ENCODE data around the gene CRTAC1. TPM values are rescaled to one million over a fixed set of nuclear protein-coding genes. Genes with fewer than 3 reads are reported as not detected.

CRTAC1 gene
- total and polyA plus RNA-seq, 2 experiments from 2014 or later, result 0.47 to 1.2 TPM

GRCh38 chr10:97867220-97867800 is 163.1 kb downstream of the CRTAC1 start:
- Histone ChIP-seq H3K4me3 (no peak overlapping the region), H4K20me1 (replicated peaks; ENCODE audit: insufficient read depth) (no peaks in the 10 kb centered on the region), H3K9me2 (ENCODE audit: insufficient read depth) (no peaks in the 10 kb centered on the region), H3K4me1 (ENCODE audit: insufficient read depth) (peaks cover 32% of the 10 kb centered on the region), H3K36me3 (ENCODE audit: insufficient read depth) (no peaks in the 10 kb centered on the region), H3F3A (replicated peaks; ENCODE audit: low read depth) (no peaks in the 10 kb centered on the region), H3K27me3 (ENCODE audit: insufficient read depth) (no peaks in the 10 kb centered on the region), H2AFZ (no peak overlapping the region), H3K79me2 (replicated peaks; ENCODE audit: insufficient read depth) (no peaks in the 10 kb centered on the region), H3K4me2 (no peak overlapping the region), H3K27ac (ENCODE audit: low read depth) (no peak overlapping the region)
- ATAC-seq (no peak), DNase-seq (ENCODE audit: low spot score) (no peak)
- no peak for TF ChIP-seq JUNB (IDR thresholded peaks at IDR 0.05; ENCODE audit: unreplicated experiment)
- TF ChIP-seq EZH2phosphoT487 (IDR thresholded peaks at IDR 0.05; ENCODE audit: unreplicated experiment), result no peak
- TF ChIP-seq NANOG (IDR thresholded peaks at IDR 0.05; ENCODE audit: borderline replicate concordance), result no peak
- no peak for TF ChIP-seq EZH2 (IDR thresholded peaks at IDR 0.05; ENCODE audit: low read depth, unreplicated experiment)
- TF ChIP-seq, protein P1, sequence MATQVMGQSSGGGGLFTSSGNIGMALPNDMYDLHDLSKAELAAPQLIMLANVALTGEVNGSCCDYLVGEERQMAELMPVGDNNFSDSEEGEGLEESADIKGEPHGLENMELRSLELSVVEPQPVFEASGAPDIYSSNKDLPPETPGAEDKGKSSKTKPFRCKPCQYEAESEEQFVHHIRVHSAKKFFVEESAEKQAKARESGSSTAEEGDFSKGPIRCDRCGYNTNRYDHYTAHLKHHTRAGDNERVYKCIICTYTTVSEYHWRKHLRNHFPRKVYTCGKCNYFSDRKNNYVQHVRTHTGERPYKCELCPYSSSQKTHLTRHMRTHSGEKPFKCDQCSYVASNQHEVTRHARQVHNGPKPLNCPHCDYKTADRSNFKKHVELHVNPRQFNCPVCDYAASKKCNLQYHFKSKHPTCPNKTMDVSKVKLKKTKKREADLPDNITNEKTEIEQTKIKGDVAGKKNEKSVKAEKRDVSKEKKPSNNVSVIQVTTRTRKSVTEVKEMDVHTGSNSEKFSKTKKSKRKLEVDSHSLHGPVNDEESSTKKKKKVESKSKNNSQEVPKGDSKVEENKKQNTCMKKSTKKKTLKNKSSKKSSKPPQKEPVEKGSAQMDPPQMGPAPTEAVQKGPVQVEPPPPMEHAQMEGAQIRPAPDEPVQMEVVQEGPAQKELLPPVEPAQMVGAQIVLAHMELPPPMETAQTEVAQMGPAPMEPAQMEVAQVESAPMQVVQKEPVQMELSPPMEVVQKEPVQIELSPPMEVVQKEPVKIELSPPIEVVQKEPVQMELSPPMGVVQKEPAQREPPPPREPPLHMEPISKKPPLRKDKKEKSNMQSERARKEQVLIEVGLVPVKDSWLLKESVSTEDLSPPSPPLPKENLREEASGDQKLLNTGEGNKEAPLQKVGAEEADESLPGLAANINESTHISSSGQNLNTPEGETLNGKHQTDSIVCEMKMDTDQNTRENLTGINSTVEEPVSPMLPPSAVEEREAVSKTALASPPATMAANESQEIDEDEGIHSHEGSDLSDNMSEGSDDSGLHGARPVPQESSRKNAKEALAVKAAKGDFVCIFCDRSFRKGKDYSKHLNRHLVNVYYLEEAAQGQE (IDR thresholded peaks at IDR 0.05; ENCODE audit: unreplicated experiment), result no peak
- TF ChIP-seq CTCF (conservative IDR thresholded peaks at IDR 0.05; ENCODE audit: low read depth in 2 of 2), result no peak
- TF ChIP-seq ZNF114 (CRISPR knock-in tag; IDR thresholded peaks at IDR 0.05), result no peak
- no peak overlapping the region for H3K27ac Mint-ChIP-seq
- H3K4me3 Mint-ChIP-seq, result no peak overlapping the region
- H3K9me3 Mint-ChIP-seq, result no peaks in the 10 kb centered on the region
- no peaks in the 10 kb centered on the region for H3K36me3 Mint-ChIP-seq (ENCODE audit: low read depth)
- H3K27me3 Mint-ChIP-seq (ENCODE audit: insufficient read depth, low read depth, poor library complexity), result peaks cover 16% of the 10 kb centered on the region
- peaks cover 56% of the 10 kb centered on the region for H3K4me1 Mint-ChIP-seq

DNA sequence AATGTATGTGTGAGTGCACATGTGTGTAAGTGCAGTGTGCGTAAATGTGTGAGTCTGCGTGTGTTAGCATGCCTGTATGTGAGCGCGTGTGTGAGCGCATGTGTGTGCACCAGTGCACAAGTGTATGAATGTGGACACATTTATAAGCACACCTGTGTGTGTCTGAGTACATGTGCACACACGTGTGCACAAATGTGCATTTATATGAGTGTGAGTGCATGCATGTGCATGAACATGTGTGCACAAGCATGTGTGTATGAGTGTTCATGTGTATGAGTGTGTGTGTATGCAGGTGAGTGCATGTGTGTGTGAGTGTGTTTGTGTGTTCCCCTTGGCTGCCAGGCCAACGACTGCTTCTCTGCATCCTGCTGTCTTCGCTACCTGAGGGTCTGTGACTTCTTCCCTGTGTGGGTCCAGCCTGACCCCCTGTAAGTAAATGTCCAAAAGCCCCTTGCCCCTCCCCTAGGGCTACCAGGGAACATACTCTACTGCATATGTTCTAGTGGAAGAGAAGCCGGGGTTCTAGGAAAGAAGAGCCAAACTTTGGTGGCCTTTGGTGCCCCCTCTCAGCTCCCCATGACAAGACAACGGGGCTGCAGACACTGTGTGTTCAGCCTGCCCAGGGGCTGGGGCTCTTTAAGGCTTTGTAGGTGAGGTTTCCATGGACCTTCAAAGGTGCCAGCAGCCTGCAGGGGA is 163.7 kb downstream of the CRTAC1 start:
- Histone ChIP-seq H3K4me3 (no peak overlapping the region), H2AFZ (no peak overlapping the region), H3F3A (replicated peaks; ENCODE audit: low read depth) (no peaks in the 10 kb centered on the region), H3K4me1 (ENCODE audit: insufficient read depth) (peaks cover 35% of the 10 kb centered on the region), H3K79me2 (replicated peaks; ENCODE audit: insufficient read depth) (no peaks in the 10 kb centered on the region), H3K27me3 (ENCODE audit: insufficient read depth) (no peaks in the 10 kb centered on the region), H3K27ac (ENCODE audit: low read depth) (no peak overlapping the region), H3K36me3 (ENCODE audit: insufficient read depth) (no peaks in the 10 kb centered on the region), H3K4me2 (no peak overlapping the region), H4K20me1 (replicated peaks; ENCODE audit: insufficient read depth) (no peaks in the 10 kb centered on the region), H3K9me2 (ENCODE audit: insufficient read depth) (no peaks in the 10 kb centered on the region)
- Mint-ChIP-seq H3K36me3 (ENCODE audit: low read depth) (no peaks in the 10 kb centered on the region), H3K4me3 (no peak overlapping the region), H3K9me3 (no peaks in the 10 kb centered on the region), H3K27me3 (ENCODE audit: insufficient read depth, low read depth, poor library complexity) (peaks cover 17% of the 10 kb centered on the region), H3K27ac (no peak overlapping the region; the same call in 1 of the 2 replicates), H3K4me1 (peaks cover 60% of the 10 kb centered on the region)
- no peak for ATAC-seq
- DNase-seq (ENCODE audit: low spot score), result peak; percentile 38
- peak in 1 of 2 experiments; percentile 57; a peak in 3 of 4 replicates for TF ChIP-seq CTCF (conservative IDR thresholded peaks at IDR 0.05; ENCODE audit: low read depth in 2 of 2)

Measured in GM23338 (cell line).